K562 (cell line): Measurements from ENCODE around the gene CTIF. TPM values are rescaled to one million over a fixed set of nuclear protein-coding genes. Genes with fewer than 3 reads are reported as not detected.

Experiments
- ATAC-seq: fragments of 200-7000 bp; cut with Tn5 transposase; 3 replicates; pipeline ENCODE4 v1.9.1; 2020; ENCODE audit warnings: moderate library complexity
- BruUV-seq: library from RNA; stranded (reverse); fragments of 400-500 nt; replicated peaks from 2 replicates; lab custom pipeline; 2021; lab: Mats Ljungman, UMichigan
- CTCF ChIA-PET: fragments of 300-600 bp; formaldehyde crosslinking; extraction: SDS; loops from one replicate; lab custom pipeline; 2021; ENCODE audit warnings: low intra/inter-chr PET ratio; lab: Yijun Ruan, JAX
- POLR2A ChIA-PET: fragments of 300-600, 350-650 bp; sonication (Branson Sonifier 250); formaldehyde crosslinking; extraction: SDS; loops from one replicate; lab custom pipeline; 2021; ENCODE audit warnings: antibody characterized with exemption, inconsistent platforms; lab: Yijun Ruan, JAX
- DNase-seq, 4 experiments: peaks; one replicate each; pipeline versions ENCODE4 v3.0.0 to v3.0.0-alpha.2; 2011 to 2018; ENCODE audit warnings: low spot score in 3 of 4, mixed read lengths in 3 of 4; ENCODE audit errors: extremely low read depth in 1 of 4
- FAIRE-seq: peaks from 2 replicates; lab custom pipeline; 2011; peaks lifted over from hg19 to GRCh38; lab: Jason Lieb, UNC
- H2AFZ ChIP-seq: 2 replicates; pipeline ENCODE4 v1.6.0; 2011; ENCODE audit warnings: low read depth, low read length, control low read depth, inconsistent platforms
- H3K27ac ChIP-seq: fragments of 200-600 bp; 3 replicates; pipeline ENCODE4 v1.8.0; 2011; ENCODE audit warnings: low read depth, mild to moderate bottlenecking, control low read depth, inconsistent platforms, low read length, moderate library complexity, mixed read lengths; ENCODE audit errors: extremely low read depth
- H3K27me3 ChIP-seq, 2 experiments: fragments of 300-600 bp in 1 of 2; 2 replicates in 1 of 2; 3 replicates in 1 of 2; pipeline versions ENCODE4 v1.6.0 to v1.8.0; 2011; ENCODE audit warnings: inconsistent platforms in 2 of 2, low read length in 2 of 2, mild to moderate bottlenecking in 1 of 2, mixed read lengths in 1 of 2, moderate library complexity in 1 of 2; ENCODE audit not compliant: control insufficient read depth in 2 of 2, insufficient read depth in 2 of 2
- H3K36me3 ChIP-seq: fragments of 300-600 bp; 3 replicates; pipeline ENCODE4 v1.8.0; 2011; ENCODE audit warnings: mild to moderate bottlenecking, low read length, inconsistent platforms; ENCODE audit not compliant: control insufficient read depth, insufficient read depth
- H3K4me1 ChIP-seq, 2 experiments: fragments of 200-600 bp in 1 of 2; replicated peaks in 1 of 2; 2 replicates in 1 of 2; 3 replicates in 1 of 2; pipeline versions ENCODE4 v1.5.1 to v1.8.0; 2011; ENCODE audit warnings: inconsistent platforms in 2 of 2, low read length in 2 of 2, mild to moderate bottlenecking in 1 of 2, mixed read lengths in 1 of 2, moderate library complexity in 1 of 2; ENCODE audit not compliant: control insufficient read depth in 2 of 2, insufficient read depth in 2 of 2
- H3K4me2 ChIP-seq: 2 replicates; pipeline ENCODE4 v1.6.1; 2011; ENCODE audit warnings: low read length, control low read depth, inconsistent platforms, mixed read lengths; ENCODE audit not compliant: insufficient read depth
- H3K4me3 ChIP-seq: fragments of 200-600 bp; sonication (generic), shearing (Covaris generic); 2 replicates; pipeline ENCODE4 v1.5.1; 2016; ENCODE audit warnings: control low read depth, inconsistent platforms
- H3K79me2 ChIP-seq: fragments of 200-600 bp; 3 replicates; pipeline ENCODE4 v1.8.0; 2011; ENCODE audit warnings: low read length, inconsistent platforms; ENCODE audit not compliant: control insufficient read depth, insufficient read depth
- H3K9ac ChIP-seq, 2 experiments: 2 replicates each; pipeline versions ENCODE4 v1.6.0 to v1.6.1; 2011; ENCODE audit warnings: low read depth in 2 of 2, low read length in 2 of 2, control low read depth in 1 of 2, inconsistent platforms in 1 of 2, mild to moderate bottlenecking in 1 of 2, mixed read lengths in 1 of 2; ENCODE audit not compliant: insufficient read depth in 1 of 2
- H3K9me1 ChIP-seq: one replicate; pipeline ENCODE4 v1.6.0; 2011; ENCODE audit warnings: inconsistent platforms, mild to moderate bottlenecking, low read length, moderate library complexity; ENCODE audit not compliant: control insufficient read depth, insufficient read depth
- H3K9me3 ChIP-seq: replicated peaks from 2 replicates; pipeline ENCODE4 v1.5.1; 2011; ENCODE audit warnings: low read depth, low read length, inconsistent platforms; ENCODE audit not compliant: control insufficient read depth, insufficient read depth
- H4K20me1 ChIP-seq: replicated peaks from 2 replicates; pipeline ENCODE4 v1.6.1; 2011; ENCODE audit warnings: low read length, inconsistent platforms, mixed read lengths; ENCODE audit not compliant: control insufficient read depth, insufficient read depth
- CHD1 ChIP-seq: fragments of 200-600 bp; sonication (generic); IDR thresholded peaks from one replicate; pipeline ENCODE4 v1.6.1; 2012; ENCODE audit warnings: mild to moderate bottlenecking, moderate library complexity, low read length, inconsistent platforms
- FOSL1 ChIP-seq: fragments of 200-800 bp; sonication (Bioruptor generic); conservative IDR thresholded peaks from 2 replicates; pipeline ENCODE4 v1.6.1; 2016; ENCODE audit warnings: missing genetic modification characterization, missing compliant biosample characterization
- GABPB2 ChIP-seq: fragments of 250-450 bp; sonication (Bioruptor Pico); conservative IDR thresholded peaks from 2 replicates; pipeline ENCODE4 v1.5.1; 2021; ENCODE audit warnings: mild to moderate bottlenecking
- HDAC3 ChIP-seq: fragments of 450-650 bp; IDR thresholded peaks from 2 replicates; pipeline ENCODE4 v1.6.1; 2018; ENCODE audit warnings: borderline replicate concordance, mild to moderate bottlenecking, moderate library complexity; ENCODE audit not compliant: partially characterized antibody
- HIVEP1 ChIP-seq: fragments of 250-450 bp; sonication (Bioruptor Pico); IDR thresholded peaks from 2 replicates; pipeline ENCODE4 v1.4.0; 2020; ENCODE audit warnings: mild to moderate bottlenecking
- MTA3 ChIP-seq: fragments of 450-650 bp; formaldehyde crosslinking; IDR thresholded peaks from 2 replicates; pipeline ENCODE4 v1.6.1; 2017; ENCODE audit warnings: mild to moderate bottlenecking, borderline replicate concordance
- SMARCC2 ChIP-seq: fragments of 450-650 bp; IDR thresholded peaks from 2 replicates; pipeline ENCODE4 v1.6.1; 2017; ENCODE audit warnings: antibody characterized with exemption, moderate library complexity, mild to moderate bottlenecking, low read depth
- STAG1 ChIP-seq: sonication (generic); formaldehyde crosslinking; IDR thresholded peaks from 2 replicates; pipeline ENCODE4 v1.5.0; 2020; ENCODE audit warnings: missing genetic modification reagents, borderline replicate concordance
- STAT5A ChIP-seq: IDR thresholded peaks from 2 replicates; pipeline ENCODE4 v1.6.1; 2012; ENCODE audit warnings: low read length, inconsistent platforms, borderline replicate concordance
- TGIF2 ChIP-seq: sonication (generic); formaldehyde crosslinking; IDR thresholded peaks from 2 replicates; pipeline ENCODE4 v1.8.1; 2022; ENCODE audit warnings: mild to moderate bottlenecking, missing genetic modification reagents, moderate library complexity
- YBX1 ChIP-seq: fragments of 450-650 bp; IDR thresholded peaks from 2 replicates; pipeline ENCODE4 v1.7.1; 2016; ENCODE audit warnings: mild to moderate bottlenecking
- ZBTB5 ChIP-seq: fragments of 450-650 bp; IDR thresholded peaks from 2 replicates; pipeline ENCODE4 v1.6.1; 2017; ENCODE audit warnings: antibody characterized with exemption
- ZC3H11A ChIP-seq: IDR thresholded peaks from 2 replicates; pipeline ENCODE4 v1.6.1; 2012; ENCODE audit warnings: low read depth, low read length, improper control_type of control experiment
- ZFP36 ChIP-seq: fragments of 150-350 bp; IDR thresholded peaks from 2 replicates; pipeline ENCODE4 v1.6.1; 2018; ENCODE audit warnings: low read length, low read depth; ENCODE audit not compliant: partially characterized antibody
- ZNF696 ChIP-seq: fragments of 250-450 bp; sonication (Bioruptor Pico); conservative IDR thresholded peaks from 2 replicates; pipeline ENCODE4 v1.4.0; 2020; ENCODE audit warnings: mild to moderate bottlenecking, moderate library complexity
- ZNF717 ChIP-seq: fragments of 250-450 bp; sonication (Bioruptor Pico); IDR thresholded peaks from 2 replicates; pipeline ENCODE4 v1.5.0; 2021
- WGBS: fragments of 100-300 bp; shearing (Covaris generic); methylation state at CpG from one replicate; pipeline ENCODE4 v1.1.6; 2016; ENCODE audit warnings: low coverage, mixed read lengths; ENCODE audit not compliant: insufficient coverage; ENCODE audit errors: missing lambda C conversion rate; 5-methylcytosine and 5-hydroxymethylcytosine counted together
- in situ Hi-C: fragments of 300-500 bp; cut with MboI; formaldehyde crosslinking; loops from 4 replicates; pipeline ENCODE4 v1.15.0; 2018; ENCODE audit warnings: inconsistent platforms, mixed read lengths
- intact Hi-C: fragments of 100-400 bp; cut with micrococcal nuclease; formaldehyde crosslinking; loops from 2 replicates; pipeline ENCODE4 v1.14.2; 2022
- polyA plus RNA-seq, 8 experiments: library from polyadenylated mRNA; depleted of rRNA in 4 of 8; stranded (reverse) in 5 of 8; unstranded in 3 of 8; fragments of >200 nt; fragmentation: Nextera tagmentation in 2 of 8; fragmentation: Illumina TruSeq in 1 of 8; extraction: Ambion mirVana in 2 of 8; extraction: Trizol in 1 of 8; gene quantifications; 2 replicates each; pipeline versions ENCODE4 v1.2.1 to v1.2.3, GENCODE V29; 2011 to 2014; ENCODE audit warnings: inconsistent platforms in 1 of 8, missing spikeins in 1 of 8
- total RNA-seq, 7 experiments: library from RNA; depleted of rRNA in 6 of 7; stranded (reverse); fragments of >200 nt in 6 of 7; fragmentation: Illumina TruSeq in 2 of 7; extraction: Trizol in 2 of 7; gene quantifications; 2 replicates each; pipeline versions ENCODE4 v1.2.1 to v1.2.3, GENCODE V29; 2011 to 2021; ENCODE audit warnings: low replicate concordance in 1 of 7
- TF ChIP-seq, protein P1 (sequence below): fragments of 250-450 bp; sonication (Bioruptor Pico); IDR thresholded peaks from 2 replicates; pipeline ENCODE4 v1.8.0; 2022; ENCODE audit warnings: moderate library complexity, mild to moderate bottlenecking, inconsistent platforms
- TF ChIP-seq, protein P2 (sequence below): fragments of 200-400 bp; formaldehyde crosslinking; IDR thresholded peaks from 2 replicates; pipeline ENCODE4 v1.6.1; 2017; ENCODE audit warnings: mild to moderate bottlenecking, low read depth, low read length, moderate library complexity

Gene CTIF
- total and polyA plus RNA-seq, 9 of the 15 experiments (the other 6 are each of a cell fraction or from before 2014, with no cell fraction given): 0.17 to 11.5 (median 2.2) TPM

GRCh38 chr18:48569139-48569914, 30.5 kb downstream of the CTIF start:
- Histone ChIP-seq H4K20me1 (0 out of 2 replicates have a peak, but pooled peaks cover 3% of the 10 kb centered on the region), H3K9me3 (no peaks in the 10 kb centered on the region; the same call in 1 of the 2 replicates), H3K27me3 (no peaks in the 10 kb centered on the region), H3K79me2 (peaks cover 7% of the 10 kb centered on the region), H3K4me2 (no peak overlapping the region), H3K4me3 (no peak overlapping the region), H2AFZ (no peak overlapping the region), H3K9me1 (no peaks in the 10 kb centered on the region), H3K27ac (no peak overlapping the region), H3K4me1 (peaks cover 8 to 18% of the 10 kb centered on the region in 2 experiments; a peak in 4 of 5 replicates), H3K36me3 (no peaks in the 10 kb centered on the region), H3K9ac (no peak overlapping the region)
- DNase-seq (no peak), FAIRE-seq (no peak), ATAC-seq (no peak)
- ChIA-PET POLR2A (no interaction called here), CTCF (no interaction called here)
- BruUV-seq: no TSS peak
- intact Hi-C loops: no loop called here
- in situ Hi-C loops: no loop called here
- 73% methylated on average over 8 of the region's 9 CpGs for WGBS
- TF ChIP-seq MTA3 (no peak), ZBTB5 (no peak), ZFP36 (no peak), ZNF717 (CRISPR knock-in tag) (no peak), CHD1 (no peak), YBX1 (no peak), ZNF696 (no peak), HIVEP1 (CRISPR knock-in tag) (no peak), HDAC3 (no peak), STAG1 (CRISPR knock-in tag) (no peak), TGIF2 (CRISPR knock-in tag) (no peak), SMARCC2 (no peak), FOSL1 (tag) (no peak), STAT5A (no peak), ZC3H11A (no peak), GABPB2 (CRISPR knock-in tag) (no peak)
- TF ChIP-seq, protein P1, sequence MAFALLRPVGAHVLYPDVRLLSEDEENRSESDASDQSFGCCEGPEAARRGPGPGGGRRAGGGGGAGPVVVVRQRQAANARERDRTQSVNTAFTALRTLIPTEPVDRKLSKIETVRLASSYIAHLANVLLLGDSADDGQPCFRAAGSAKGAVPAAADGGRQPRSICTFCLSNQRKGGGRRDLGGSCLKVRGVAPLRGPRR (CRISPR knock-in tag): no peak
- TF ChIP-seq, protein P2, sequence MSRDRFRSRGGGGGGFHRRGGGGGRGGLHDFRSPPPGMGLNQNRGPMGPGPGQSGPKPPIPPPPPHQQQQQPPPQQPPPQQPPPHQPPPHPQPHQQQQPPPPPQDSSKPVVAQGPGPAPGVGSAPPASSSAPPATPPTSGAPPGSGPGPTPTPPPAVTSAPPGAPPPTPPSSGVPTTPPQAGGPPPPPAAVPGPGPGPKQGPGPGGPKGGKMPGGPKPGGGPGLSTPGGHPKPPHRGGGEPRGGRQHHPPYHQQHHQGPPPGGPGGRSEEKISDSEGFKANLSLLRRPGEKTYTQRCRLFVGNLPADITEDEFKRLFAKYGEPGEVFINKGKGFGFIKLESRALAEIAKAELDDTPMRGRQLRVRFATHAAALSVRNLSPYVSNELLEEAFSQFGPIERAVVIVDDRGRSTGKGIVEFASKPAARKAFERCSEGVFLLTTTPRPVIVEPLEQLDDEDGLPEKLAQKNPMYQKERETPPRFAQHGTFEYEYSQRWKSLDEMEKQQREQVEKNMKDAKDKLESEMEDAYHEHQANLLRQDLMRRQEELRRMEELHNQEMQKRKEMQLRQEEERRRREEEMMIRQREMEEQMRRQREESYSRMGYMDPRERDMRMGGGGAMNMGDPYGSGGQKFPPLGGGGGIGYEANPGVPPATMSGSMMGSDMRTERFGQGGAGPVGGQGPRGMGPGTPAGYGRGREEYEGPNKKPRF: no peak
